Measurements from ENCODE around the gene DYNC2H1.

DNA sequence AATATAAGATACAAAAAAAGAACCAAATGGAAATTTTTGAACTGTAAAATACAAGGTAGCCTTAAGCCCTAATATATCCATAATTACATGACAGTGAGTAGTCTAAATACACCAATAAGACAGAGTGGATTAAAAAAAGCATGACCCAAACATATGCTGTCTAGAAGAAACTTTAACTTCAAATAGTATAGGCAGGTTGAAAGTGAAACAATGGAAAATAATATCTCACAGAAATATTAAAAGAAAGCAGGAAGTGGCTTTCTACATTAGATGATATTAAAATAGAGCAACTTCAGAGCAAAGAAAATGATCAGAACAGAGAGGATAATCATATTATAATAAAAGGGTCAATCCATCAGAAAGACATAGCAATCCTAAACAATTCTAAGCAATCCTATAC lies 39.1 kb upstream of the DYNC2H1 start:
- TF ChIP-seq, protein P1, sequence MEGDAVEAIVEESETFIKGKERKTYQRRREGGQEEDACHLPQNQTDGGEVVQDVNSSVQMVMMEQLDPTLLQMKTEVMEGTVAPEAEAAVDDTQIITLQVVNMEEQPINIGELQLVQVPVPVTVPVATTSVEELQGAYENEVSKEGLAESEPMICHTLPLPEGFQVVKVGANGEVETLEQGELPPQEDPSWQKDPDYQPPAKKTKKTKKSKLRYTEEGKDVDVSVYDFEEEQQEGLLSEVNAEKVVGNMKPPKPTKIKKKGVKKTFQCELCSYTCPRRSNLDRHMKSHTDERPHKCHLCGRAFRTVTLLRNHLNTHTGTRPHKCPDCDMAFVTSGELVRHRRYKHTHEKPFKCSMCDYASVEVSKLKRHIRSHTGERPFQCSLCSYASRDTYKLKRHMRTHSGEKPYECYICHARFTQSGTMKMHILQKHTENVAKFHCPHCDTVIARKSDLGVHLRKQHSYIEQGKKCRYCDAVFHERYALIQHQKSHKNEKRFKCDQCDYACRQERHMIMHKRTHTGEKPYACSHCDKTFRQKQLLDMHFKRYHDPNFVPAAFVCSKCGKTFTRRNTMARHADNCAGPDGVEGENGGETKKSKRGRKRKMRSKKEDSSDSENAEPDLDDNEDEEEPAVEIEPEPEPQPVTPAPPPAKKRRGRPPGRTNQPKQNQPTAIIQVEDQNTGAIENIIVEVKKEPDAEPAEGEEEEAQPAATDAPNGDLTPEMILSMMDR (IDR thresholded peaks at IDR 0.05), result no peak
- TF ChIP-seq EP300 (IDR thresholded peaks at IDR 0.05), result no peak

Measured in sigmoid colon (tissue), 4 donors.